IMR-90 (cell line): ENCODE measurements around the gene SLAMF7. TPM values are rescaled to one million over a fixed set of nuclear protein-coding genes. Genes with fewer than 3 reads are reported as not detected.

Source experiments
- ATAC-seq: fragments of 200-7000 bp; cut with Tn5 transposase; 2 replicates; pipeline ENCODE4 v1.9.1; 2020; ENCODE audit warnings: low read depth, mild to moderate bottlenecking, moderate library complexity
- BruUV-seq: library from RNA; stranded (reverse); fragments of 400-500 nt; replicated peaks from 2 replicates; lab custom pipeline; 2021; lab: Mats Ljungman, UMichigan
- CTCF ChIA-PET: fragments of 300-600 bp; formaldehyde crosslinking; extraction: SDS; loops from one replicate; lab custom pipeline; 2021; ENCODE audit warnings: antibody characterized with exemption; lab: Yijun Ruan, JAX
- POLR2A ChIA-PET: fragments of 300-600 bp; sonication (Branson Sonifier 250); formaldehyde crosslinking; loops from one replicate; lab custom pipeline; 2022; ENCODE audit warnings: antibody characterized with exemption; ENCODE audit not compliant: unreplicated experiment; lab: Charles Lee
- DNase-seq: peaks from one replicate; pipeline ENCODE4 v3.0.0; 2013
- H2AFZ ChIP-seq: replicated peaks from 2 replicates; pipeline ENCODE3; 2013; ENCODE audit warnings: low read length, mild to moderate bottlenecking; ENCODE audit not compliant: poor library complexity
- H2AK5ac ChIP-seq: 2 replicates; pipeline ENCODE4 v1.6.1; 2013; ENCODE audit warnings: low read depth, low read length, inconsistent platforms
- H2AK9ac ChIP-seq: replicated peaks from 2 replicates; pipeline ENCODE3; 2013; ENCODE audit warnings: mild to moderate bottlenecking, low read depth, low read length, moderate library complexity; ENCODE audit not compliant: poor library complexity
- H2BK120ac ChIP-seq: 2 replicates; pipeline ENCODE4 v1.6.1; 2013; ENCODE audit warnings: low read depth, low read length, inconsistent platforms
- H2BK15ac ChIP-seq: 3 replicates; pipeline ENCODE4 v1.6.1; 2013; ENCODE audit warnings: low read depth, low read length, inconsistent platforms
- H2BK20ac ChIP-seq: 2 replicates; pipeline ENCODE4 v1.6.1; 2013; ENCODE audit warnings: low read depth, mild to moderate bottlenecking, inconsistent platforms, low read length, moderate library complexity
- H2BK5ac ChIP-seq: 2 replicates; pipeline ENCODE4 v1.6.1; 2013; ENCODE audit warnings: mild to moderate bottlenecking, low read depth, low read length, inconsistent platforms; ENCODE audit not compliant: poor library complexity, severe bottlenecking
- H3K14ac ChIP-seq: replicated peaks from 2 replicates; pipeline ENCODE4 v1.6.1; 2013; ENCODE audit warnings: low read depth, low read length, inconsistent platforms
- H3K18ac ChIP-seq: 2 replicates; pipeline ENCODE4 v1.6.1; 2013; ENCODE audit warnings: low read depth, low read length, control low read depth
- H3K23ac ChIP-seq: 2 replicates; pipeline ENCODE4 v1.6.1; 2013; ENCODE audit warnings: low read depth, low read length, inconsistent platforms
- H3K27ac ChIP-seq: 2 replicates; pipeline ENCODE4 v1.5.1; 2013; ENCODE audit warnings: mild to moderate bottlenecking, control low read depth, low read length; ENCODE audit not compliant: insufficient read depth
- H3K27me3 ChIP-seq: 2 replicates; pipeline ENCODE4 v1.6.1; 2013; ENCODE audit warnings: low read length; ENCODE audit not compliant: control insufficient read depth, insufficient read depth
- H3K36me3 ChIP-seq: 2 replicates; pipeline ENCODE4 v1.6.1; 2013; ENCODE audit warnings: low read length, mixed read lengths; ENCODE audit not compliant: control insufficient read depth, insufficient read depth
- H3K4ac ChIP-seq: 2 replicates; pipeline ENCODE4 v1.6.1; 2013; ENCODE audit warnings: low read depth, low read length, inconsistent platforms
- H3K4me1 ChIP-seq: 2 replicates; pipeline ENCODE4 v1.6.1; 2013; ENCODE audit warnings: low read length, mixed read lengths; ENCODE audit not compliant: control insufficient read depth, insufficient read depth
- H3K4me2 ChIP-seq: 2 replicates; pipeline ENCODE4 v1.6.1; 2013; ENCODE audit warnings: low read depth, mild to moderate bottlenecking, control low read depth, low read length, moderate library complexity
- H3K4me3 ChIP-seq: 2 replicates; pipeline ENCODE4 v1.5.1; 2013; ENCODE audit warnings: low read depth, mild to moderate bottlenecking, control low read depth, low read length, moderate library complexity; ENCODE audit not compliant: insufficient read depth
- H3K56ac ChIP-seq: 2 replicates; pipeline ENCODE4 v1.6.1; 2013; ENCODE audit warnings: low read length, inconsistent platforms; ENCODE audit not compliant: insufficient read depth; ENCODE audit errors: extremely low read depth
- H3K79me1 ChIP-seq, 2 experiments: 2 replicates each; pipeline ENCODE4 v1.6.1; 2013; ENCODE audit warnings: low read length in 2 of 2, inconsistent platforms in 1 of 2, low read depth in 1 of 2
- H3K9ac ChIP-seq: 2 replicates; pipeline ENCODE4 v1.6.1; 2013; ENCODE audit warnings: low read depth, low read length, control low read depth
- H3K9me1 ChIP-seq: 2 replicates; pipeline ENCODE4 v1.6.1; 2013; ENCODE audit warnings: low read length, inconsistent platforms; ENCODE audit not compliant: insufficient read depth
- H3K9me3 ChIP-seq: 2 replicates; pipeline ENCODE4 v1.6.1; 2013; ENCODE audit warnings: low read length; ENCODE audit not compliant: control insufficient read depth, insufficient read depth
- H4K20me1 ChIP-seq: 2 replicates; pipeline ENCODE4 v1.6.1; 2013; ENCODE audit warnings: low read length, inconsistent platforms; ENCODE audit not compliant: insufficient read depth
- H4K5ac ChIP-seq: 2 replicates; pipeline ENCODE4 v1.6.1; 2013; ENCODE audit warnings: mild to moderate bottlenecking, low read depth, low read length, control low read depth
- H4K8ac ChIP-seq, 2 experiments: 2 replicates each; pipeline ENCODE4 v1.6.1; 2013; ENCODE audit warnings: low read depth in 2 of 2, low read length in 2 of 2, control low read depth in 1 of 2, inconsistent platforms in 1 of 2
- H4K91ac ChIP-seq: 2 replicates; pipeline ENCODE4 v1.6.1; 2013; ENCODE audit warnings: low read depth, low read length, inconsistent platforms; ENCODE audit not compliant: insufficient read depth
- CHD1 ChIP-seq: IDR thresholded peaks from 2 replicates; pipeline ENCODE4 v1.6.1; 2012; ENCODE audit warnings: low read depth, low read length, improper control_type of control experiment
- CTCF ChIP-seq: conservative IDR thresholded peaks from 2 replicates; pipeline ENCODE4 v1.5.1; 2012; ENCODE audit warnings: mild to moderate bottlenecking, low read depth, low read length, improper control_type of control experiment
- MXI1 ChIP-seq: IDR thresholded peaks from 2 replicates; pipeline ENCODE4 v1.6.1; 2012; ENCODE audit warnings: low read depth, mild to moderate bottlenecking, low read length, moderate library complexity, borderline replicate concordance
- RAD21 ChIP-seq: IDR thresholded peaks from 2 replicates; pipeline ENCODE4 v1.6.1; 2012; ENCODE audit warnings: low read length, improper control_type of control experiment
- RFX5 ChIP-seq: IDR thresholded peaks from 2 replicates; pipeline ENCODE4 v1.8.0; 2012; ENCODE audit warnings: low read depth, mild to moderate bottlenecking, low read length, moderate library complexity
- WGBS, 2 experiments: methylation state at CpG; one replicate each; pipeline versions ENCODE4 v1.1.5 to v1.1.7; 2013; ENCODE audit warnings: missing lambda C conversion rate in 2 of 2; ENCODE audit not compliant: insufficient read length in 1 of 2; ENCODE audit errors: extremely low coverage in 2 of 2; 5-methylcytosine and 5-hydroxymethylcytosine counted together
- dilution Hi-C: fragments of 300-500 bp; cut with HindIII; formaldehyde crosslinking; loops from one replicate; pipeline ENCODE4 v1.14.3; 2018; ENCODE audit warnings: low sequenced_read_pairs; ENCODE audit not compliant: unreplicated experiment
- in situ Hi-C: fragments of 300-500 bp; cut with MboI; formaldehyde crosslinking; loops from 3 replicates; pipeline ENCODE4 v1.14.3; 2019; ENCODE audit warnings: low sequenced_read_pairs, inconsistent platforms, mixed read lengths
- intact Hi-C: fragments of 100-400 bp; cut with micrococcal nuclease; formaldehyde crosslinking; loops from 2 replicates; pipeline ENCODE4 v1.10.0; 2022
- polyA plus RNA-seq, 3 experiments: library from polyadenylated mRNA; depleted of rRNA; stranded (reverse); fragments of >200 nt; gene quantifications; 2 replicates each; pipeline ENCODE4 v1.2.3, GENCODE V29; 2012; ENCODE audit warnings: low replicate concordance in 1 of 3
- total RNA-seq: library from RNA; depleted of rRNA; stranded (reverse); fragments of >200 nt; gene quantifications from 2 replicates; pipeline ENCODE4 v1.2.3, GENCODE V29; 2012

The SLAMF7 gene
- total and polyA plus RNA-seq, 2 of the 4 experiments (the other 2 are of a cell fraction) = not detected

- Histone ChIP-seq H4K5ac (no peak overlapping the region), H3K18ac (no peak overlapping the region), H4K91ac (no peak overlapping the region), H3K4me2 (no peak overlapping the region), H3K9ac (no peak overlapping the region), H2BK5ac (no peak overlapping the region), H2AK9ac (no peak overlapping the region), H2BK20ac (no peak overlapping the region), H3K79me1 (no peaks in the 10 kb centered on the region), H3K27ac (no peak overlapping the region), H2BK15ac (no peak overlapping the region), H3K27me3 (no peaks in the 10 kb centered on the region), H3K4me1 (no peaks in the 10 kb centered on the region), H3K14ac (no peak overlapping the region), H2AFZ (no peak overlapping the region), H3K9me3 (no peaks in the 10 kb centered on the region), H3K9me1 (no peaks in the 10 kb centered on the region), H4K20me1 (no peaks in the 10 kb centered on the region), H2AK5ac (no peak overlapping the region), H3K4me3 (no peak overlapping the region), H2BK120ac (no peak overlapping the region), H3K4ac (no peak overlapping the region), H3K23ac (no peak overlapping the region), H4K8ac (no peak overlapping the region), H3K56ac (no peak overlapping the region), H3K36me3 (no peaks in the 10 kb centered on the region)
- DNase-seq (no peak), ATAC-seq (no peak)
- ChIA-PET CTCF (no interaction called here), POLR2A (no interaction called here)
- no CpG with 5 or more reads among the region's 4 CpGs for WGBS, 2 experiments
- dilution Hi-C loops (no loop called here), in situ Hi-C loops (no loop called here), intact Hi-C loops (no loop called here)
- TF ChIP-seq RFX5 (no peak), RAD21 (no peak), MXI1 (no peak), CTCF (no peak), CHD1 (no peak)
- no TSS peak for BruUV-seq
Measured at GRCh38 chr1:160800645-160801408, 61.8 kb downstream of the SLAMF7 start.
